ENCODE results near the gene PRG2.

The PRG2 gene

DNA sequence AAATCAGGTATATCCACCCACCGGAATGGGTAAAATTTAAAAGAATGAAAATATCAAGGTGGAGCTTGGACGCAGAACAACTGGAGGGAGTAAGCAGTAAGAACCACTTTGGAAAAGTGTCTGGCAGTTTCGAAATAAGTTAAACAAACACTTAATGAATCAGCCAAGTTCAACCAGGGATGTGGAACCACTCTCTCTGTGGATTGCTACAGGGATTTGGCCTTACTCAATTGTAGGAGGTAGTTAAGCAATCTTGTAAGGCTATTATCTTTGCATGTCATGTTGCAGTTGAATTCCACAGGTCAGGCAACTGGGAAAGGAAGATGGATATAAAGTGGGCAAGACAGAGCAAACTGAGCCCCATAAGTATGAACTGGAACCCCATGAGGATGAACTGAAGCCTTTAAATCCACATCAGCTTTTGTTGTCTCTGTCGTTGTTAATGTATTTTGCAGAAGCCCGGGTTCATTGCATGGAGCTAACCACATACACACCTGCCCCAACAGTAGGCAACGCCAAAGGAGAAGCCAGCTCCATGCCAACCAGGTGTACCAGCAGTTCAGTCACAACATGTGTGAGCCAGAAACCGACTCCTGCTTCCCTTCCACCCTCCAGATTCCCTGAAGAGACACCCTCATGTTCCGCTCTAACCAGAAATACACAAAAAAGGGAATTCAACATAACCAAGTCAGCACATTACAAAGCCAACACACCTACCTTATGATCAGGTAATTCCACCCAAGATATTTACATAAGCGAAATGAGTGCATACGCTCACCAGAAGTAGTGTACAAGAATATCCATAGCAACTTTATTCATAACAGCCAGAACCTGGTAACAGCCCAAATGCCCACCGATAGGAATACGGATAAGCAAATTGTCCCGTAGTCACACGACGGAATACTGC, 44.4 kb upstream of the PRG2 start:
- TF ChIP-seq, protein P1, sequence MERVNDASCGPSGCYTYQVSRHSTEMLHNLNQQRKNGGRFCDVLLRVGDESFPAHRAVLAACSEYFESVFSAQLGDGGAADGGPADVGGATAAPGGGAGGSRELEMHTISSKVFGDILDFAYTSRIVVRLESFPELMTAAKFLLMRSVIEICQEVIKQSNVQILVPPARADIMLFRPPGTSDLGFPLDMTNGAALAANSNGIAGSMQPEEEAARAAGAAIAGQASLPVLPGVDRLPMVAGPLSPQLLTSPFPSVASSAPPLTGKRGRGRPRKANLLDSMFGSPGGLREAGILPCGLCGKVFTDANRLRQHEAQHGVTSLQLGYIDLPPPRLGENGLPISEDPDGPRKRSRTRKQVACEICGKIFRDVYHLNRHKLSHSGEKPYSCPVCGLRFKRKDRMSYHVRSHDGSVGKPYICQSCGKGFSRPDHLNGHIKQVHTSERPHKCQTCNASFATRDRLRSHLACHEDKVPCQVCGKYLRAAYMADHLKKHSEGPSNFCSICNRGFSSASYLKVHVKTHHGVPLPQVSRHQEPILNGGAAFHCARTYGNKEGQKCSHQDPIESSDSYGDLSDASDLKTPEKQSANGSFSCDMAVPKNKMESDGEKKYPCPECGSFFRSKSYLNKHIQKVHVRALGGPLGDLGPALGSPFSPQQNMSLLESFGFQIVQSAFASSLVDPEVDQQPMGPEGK (CRISPR knock-in tag; IDR thresholded peaks at IDR 0.05; ENCODE audit: borderline replicate concordance) = no peak
- no peak for TF ChIP-seq CSRNP3 (CRISPR knock-in tag; IDR thresholded peaks at IDR 0.05)
- no peak for TF ChIP-seq ZFP30 (CRISPR knock-in tag; IDR thresholded peaks at IDR 0.05)
- TF ChIP-seq ISL1 (CRISPR knock-in tag; IDR thresholded peaks at IDR 0.05) = no peak
- TF ChIP-seq RARB (CRISPR knock-in tag; IDR thresholded peaks at IDR 0.05) = no peak
- TF ChIP-seq ZFP3 (CRISPR knock-in tag; IDR thresholded peaks at IDR 0.05) = no peak
- TF ChIP-seq OSR1 (CRISPR knock-in tag; IDR thresholded peaks at IDR 0.05) = no peak
- TF ChIP-seq CSDC2 (CRISPR knock-in tag; IDR thresholded peaks at IDR 0.05) = no peak
- no peak for TF ChIP-seq ZNF565 (CRISPR knock-in tag; conservative IDR thresholded peaks at IDR 0.05; ENCODE audit: low read depth)
- no peak for TF ChIP-seq ZC3H10 (CRISPR knock-in tag; IDR thresholded peaks at IDR 0.05)
- ATAC-seq = no peak

DNA sequence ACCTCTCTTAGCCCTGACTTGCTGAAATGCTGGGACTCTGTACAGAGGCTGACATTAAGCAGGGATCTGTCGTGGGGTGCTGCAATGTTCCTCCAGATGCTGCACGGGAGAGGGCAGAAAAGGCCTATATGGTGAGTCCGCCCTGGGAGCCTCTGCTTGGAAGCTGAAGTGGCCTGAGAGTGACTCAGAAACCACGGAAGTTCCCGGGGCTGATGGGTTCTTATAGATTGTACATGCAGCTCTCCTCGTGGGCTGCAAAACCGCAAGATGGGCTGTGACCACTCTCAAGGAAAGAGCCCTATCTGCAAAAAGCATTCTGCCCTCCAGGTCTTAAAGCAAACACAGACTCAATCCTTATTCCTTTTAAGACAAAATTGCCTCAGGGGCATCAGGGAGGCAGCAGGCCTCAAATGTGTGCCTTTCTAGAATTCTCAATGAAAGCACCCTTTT, 42.3 kb upstream of the PRG2 start:
- peak; percentile 27 for ATAC-seq
- TF ChIP-seq GLIS3 (CRISPR knock-in tag; IDR thresholded peaks at IDR 0.05) (no peak), CREB5 (CRISPR knock-in tag; IDR thresholded peaks at IDR 0.05; ENCODE audit: low read depth) (no peak), PPARA (CRISPR knock-in tag; IDR thresholded peaks at IDR 0.05; ENCODE audit: borderline replicate concordance) (no peak), BACH2 (CRISPR knock-in tag; IDR thresholded peaks at IDR 0.05; ENCODE audit: borderline replicate concordance) (no peak), ARNTL (CRISPR knock-in tag; IDR thresholded peaks at IDR 0.05; ENCODE audit: borderline replicate concordance, low read depth) (no peak), CSRNP3 (CRISPR knock-in tag; IDR thresholded peaks at IDR 0.05) (no peak), ZNF8 (CRISPR knock-in tag; IDR thresholded peaks at IDR 0.05) (no peak), ZC3H10 (CRISPR knock-in tag; IDR thresholded peaks at IDR 0.05) (no peak), TOX (CRISPR knock-in tag; IDR thresholded peaks at IDR 0.05; ENCODE audit: borderline replicate concordance) (no peak), ISL1 (CRISPR knock-in tag; IDR thresholded peaks at IDR 0.05) (no peak), ESRRG (CRISPR knock-in tag; IDR thresholded peaks at IDR 0.05) (no peak), ZFP30 (CRISPR knock-in tag; IDR thresholded peaks at IDR 0.05) (no peak), OSR1 (CRISPR knock-in tag; IDR thresholded peaks at IDR 0.05) (no peak), TCF4 (CRISPR knock-in tag; IDR thresholded peaks at IDR 0.05; ENCODE audit: borderline replicate concordance) (no peak), SNAI2 (CRISPR knock-in tag; IDR thresholded peaks at IDR 0.05) (no peak), CSDC2 (CRISPR knock-in tag; IDR thresholded peaks at IDR 0.05) (no peak), ZFP3 (CRISPR knock-in tag; IDR thresholded peaks at IDR 0.05) (no peak)
- TF ChIP-seq, protein P2, sequence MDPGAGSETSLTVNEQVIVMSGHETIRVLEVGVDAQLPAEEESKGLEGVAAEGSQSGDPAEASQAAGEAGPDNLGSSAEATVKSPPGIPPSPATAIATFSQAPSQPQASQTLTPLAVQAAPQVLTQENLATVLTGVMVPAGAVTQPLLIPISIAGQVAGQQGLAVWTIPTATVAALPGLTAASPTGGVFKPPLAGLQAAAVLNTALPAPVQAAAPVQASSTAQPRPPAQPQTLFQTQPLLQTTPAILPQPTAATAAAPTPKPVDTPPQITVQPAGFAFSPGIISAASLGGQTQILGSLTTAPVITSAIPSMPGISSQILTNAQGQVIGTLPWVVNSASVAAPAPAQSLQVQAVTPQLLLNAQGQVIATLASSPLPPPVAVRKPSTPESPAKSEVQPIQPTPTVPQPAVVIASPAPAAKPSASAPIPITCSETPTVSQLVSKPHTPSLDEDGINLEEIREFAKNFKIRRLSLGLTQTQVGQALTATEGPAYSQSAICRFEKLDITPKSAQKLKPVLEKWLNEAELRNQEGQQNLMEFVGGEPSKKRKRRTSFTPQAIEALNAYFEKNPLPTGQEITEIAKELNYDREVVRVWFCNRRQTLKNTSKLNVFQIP (CRISPR knock-in tag; IDR thresholded peaks at IDR 0.05; ENCODE audit: borderline replicate concordance, low read depth) = no peak
- TF ChIP-seq, protein P3, sequence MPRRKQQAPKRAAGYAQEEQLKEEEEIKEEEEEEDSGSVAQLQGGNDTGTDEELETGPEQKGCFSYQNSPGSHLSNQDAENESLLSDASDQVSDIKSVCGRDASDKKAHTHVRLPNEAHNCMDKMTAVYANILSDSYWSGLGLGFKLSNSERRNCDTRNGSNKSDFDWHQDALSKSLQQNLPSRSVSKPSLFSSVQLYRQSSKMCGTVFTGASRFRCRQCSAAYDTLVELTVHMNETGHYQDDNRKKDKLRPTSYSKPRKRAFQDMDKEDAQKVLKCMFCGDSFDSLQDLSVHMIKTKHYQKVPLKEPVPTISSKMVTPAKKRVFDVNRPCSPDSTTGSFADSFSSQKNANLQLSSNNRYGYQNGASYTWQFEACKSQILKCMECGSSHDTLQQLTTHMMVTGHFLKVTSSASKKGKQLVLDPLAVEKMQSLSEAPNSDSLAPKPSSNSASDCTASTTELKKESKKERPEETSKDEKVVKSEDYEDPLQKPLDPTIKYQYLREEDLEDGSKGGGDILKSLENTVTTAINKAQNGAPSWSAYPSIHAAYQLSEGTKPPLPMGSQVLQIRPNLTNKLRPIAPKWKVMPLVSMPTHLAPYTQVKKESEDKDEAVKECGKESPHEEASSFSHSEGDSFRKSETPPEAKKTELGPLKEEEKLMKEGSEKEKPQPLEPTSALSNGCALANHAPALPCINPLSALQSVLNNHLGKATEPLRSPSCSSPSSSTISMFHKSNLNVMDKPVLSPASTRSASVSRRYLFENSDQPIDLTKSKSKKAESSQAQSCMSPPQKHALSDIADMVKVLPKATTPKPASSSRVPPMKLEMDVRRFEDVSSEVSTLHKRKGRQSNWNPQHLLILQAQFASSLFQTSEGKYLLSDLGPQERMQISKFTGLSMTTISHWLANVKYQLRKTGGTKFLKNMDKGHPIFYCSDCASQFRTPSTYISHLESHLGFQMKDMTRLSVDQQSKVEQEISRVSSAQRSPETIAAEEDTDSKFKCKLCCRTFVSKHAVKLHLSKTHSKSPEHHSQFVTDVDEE (CRISPR knock-in tag; IDR thresholded peaks at IDR 0.05) = no peak
